MCF 10A (cell line): ENCODE data around the gene ITIH2. TPM values are rescaled to one million over a fixed set of nuclear protein-coding genes. Genes with fewer than 3 reads are reported as not detected.

Experiments used
- BruUV-seq: library from RNA; stranded (reverse); fragments of 400-500 nt; replicated peaks from 2 replicates; lab custom pipeline; 2021; lab: Mats Ljungman, UMichigan
- CTCF ChIA-PET: fragments of 300-600 bp; sonication (Branson Sonifier 250); formaldehyde crosslinking; extraction: SDS; loops from one replicate; lab custom pipeline; 2021; ENCODE audit warnings: antibody characterized with exemption, inconsistent platforms; lab: Yijun Ruan, JAX
- POLR2A ChIA-PET: fragments of 300-600, 350-650 bp; sonication (Branson Sonifier 250); formaldehyde crosslinking; extraction: SDS; loops from one replicate; lab custom pipeline; 2020; ENCODE audit warnings: antibody characterized with exemption, inconsistent platforms; lab: Yijun Ruan, JAX
- DNase-seq: peaks from one replicate; pipeline ENCODE4 v3.0.0-alpha.2; 2018; ENCODE audit not compliant: unreplicated experiment
- H3K27ac Mint-ChIP-seq: one replicate; pipeline ENCODE4 v1.8.0; 2022; ENCODE audit warnings: mild to moderate bottlenecking, low read depth, mixed read lengths; ENCODE audit not compliant: unreplicated experiment
- H3K27me3 Mint-ChIP-seq: one replicate; pipeline ENCODE4 v1.8.0; 2022; ENCODE audit warnings: mixed read lengths; ENCODE audit not compliant: insufficient read depth, unreplicated experiment
- H3K36me3 Mint-ChIP-seq: one replicate; pipeline ENCODE4 v1.8.0; 2022; ENCODE audit warnings: mild to moderate bottlenecking, moderate library complexity, mixed read lengths; ENCODE audit not compliant: insufficient read depth, unreplicated experiment
- H3K4me1 Mint-ChIP-seq: one replicate; pipeline ENCODE4 v1.8.0; 2022; ENCODE audit warnings: mixed read lengths; ENCODE audit not compliant: insufficient read depth, unreplicated experiment
- H3K4me3 Mint-ChIP-seq: one replicate; pipeline ENCODE4 v1.8.0; 2022; ENCODE audit warnings: mild to moderate bottlenecking, moderate library complexity, mixed read lengths; ENCODE audit not compliant: unreplicated experiment
- H3K9me3 Mint-ChIP-seq: one replicate; pipeline ENCODE4 v1.8.0; 2022; ENCODE audit warnings: mixed read lengths; ENCODE audit not compliant: unreplicated experiment
- intact Hi-C: fragments of 100-400 bp; cut with micrococcal nuclease; formaldehyde crosslinking; loops from 2 replicates; pipeline ENCODE4 v1.14.1; 2022
- total RNA-seq: library from RNA; stranded (reverse); gene quantifications from 2 replicates; pipeline ENCODE4 v1.2.3, GENCODE V29; 2022
- TF ChIP-seq, protein P1 (sequence below): fragments of 200-600 bp; IDR thresholded peaks from one replicate; pipeline ENCODE4 v1.8.0; 2022; ENCODE audit warnings: antibody characterized with exemption, mild to moderate bottlenecking; ENCODE audit not compliant: unreplicated experiment

Gene ITIH2
- total RNA-seq, 1 experiment from 2014 or later: not detected

- TF ChIP-seq, protein P1, sequence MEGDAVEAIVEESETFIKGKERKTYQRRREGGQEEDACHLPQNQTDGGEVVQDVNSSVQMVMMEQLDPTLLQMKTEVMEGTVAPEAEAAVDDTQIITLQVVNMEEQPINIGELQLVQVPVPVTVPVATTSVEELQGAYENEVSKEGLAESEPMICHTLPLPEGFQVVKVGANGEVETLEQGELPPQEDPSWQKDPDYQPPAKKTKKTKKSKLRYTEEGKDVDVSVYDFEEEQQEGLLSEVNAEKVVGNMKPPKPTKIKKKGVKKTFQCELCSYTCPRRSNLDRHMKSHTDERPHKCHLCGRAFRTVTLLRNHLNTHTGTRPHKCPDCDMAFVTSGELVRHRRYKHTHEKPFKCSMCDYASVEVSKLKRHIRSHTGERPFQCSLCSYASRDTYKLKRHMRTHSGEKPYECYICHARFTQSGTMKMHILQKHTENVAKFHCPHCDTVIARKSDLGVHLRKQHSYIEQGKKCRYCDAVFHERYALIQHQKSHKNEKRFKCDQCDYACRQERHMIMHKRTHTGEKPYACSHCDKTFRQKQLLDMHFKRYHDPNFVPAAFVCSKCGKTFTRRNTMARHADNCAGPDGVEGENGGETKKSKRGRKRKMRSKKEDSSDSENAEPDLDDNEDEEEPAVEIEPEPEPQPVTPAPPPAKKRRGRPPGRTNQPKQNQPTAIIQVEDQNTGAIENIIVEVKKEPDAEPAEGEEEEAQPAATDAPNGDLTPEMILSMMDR: no peak
- H3K4me3 Mint-ChIP-seq: no peak overlapping the region
- intact Hi-C loops: no loop called here
- ChIA-PET CTCF (interaction anchor here (0.5 to 0.9 kb wide), 2 partner anchors 115 to 270 kb away, joined by 3 to 5 read pairs; no protein-coding TSS in a partner anchor), POLR2A (interaction anchor here (0.6 to 6.2 kb wide), 2 partner anchors 7 to 64 kb away, joined by 3 to 59 read pairs; partner anchors contain the start of genes ATP5F1C and KIN)
- peaks cover 70% of the 10 kb centered on the region for H3K36me3 Mint-ChIP-seq
- peak overlapping the region; percentile 17 for H3K27ac Mint-ChIP-seq
- H3K9me3 Mint-ChIP-seq: no peaks in the 10 kb centered on the region
- peaks cover 45% of the 10 kb centered on the region for H3K4me1 Mint-ChIP-seq
- BruUV-seq: no TSS peak
- DNase-seq: no peak
- no peaks in the 10 kb centered on the region for H3K27me3 Mint-ChIP-seq
Observed at GRCh38 chr10:7795605-7796004, 92.5 kb downstream of the ITIH2 start.

DNA sequence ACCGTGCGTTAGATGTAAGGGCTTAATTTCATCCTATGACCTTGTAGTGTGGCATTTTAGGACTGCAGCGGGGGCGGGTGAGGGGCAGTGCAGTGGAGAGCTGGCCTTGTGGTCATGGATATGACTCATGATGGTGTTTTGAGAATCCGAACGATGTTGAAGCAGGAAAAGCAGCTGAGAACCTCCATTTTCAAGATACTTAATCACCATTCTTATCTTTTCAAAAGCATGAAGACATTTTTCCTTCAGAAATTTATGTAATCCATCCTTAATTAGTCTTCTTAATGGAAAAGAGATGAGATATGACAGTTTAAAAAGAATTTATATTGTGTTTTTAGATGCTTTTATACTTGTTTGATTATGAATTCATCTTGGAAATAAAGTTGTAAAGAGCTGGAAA lies 94.5 kb downstream of the ITIH2 start:
- no TSS peak for BruUV-seq
- CTCF ChIA-PET: no interaction called here
- intact Hi-C loops: no loop called here
- peak overlapping the region; percentile 50 for H3K27ac Mint-ChIP-seq
- TF ChIP-seq, protein P1: no peak
- peaks cover 77% of the 10 kb centered on the region for H3K36me3 Mint-ChIP-seq
- H3K4me1 Mint-ChIP-seq: peaks cover 27% of the 10 kb centered on the region
- no peaks in the 10 kb centered on the region for H3K27me3 Mint-ChIP-seq
- POLR2A ChIA-PET: interaction anchor here (0.7 to 6.2 kb wide), 5 partner anchors 9 to 1361 kb away, joined by 4 to 59 read pairs (median 12); partner anchors contain the start of genes ATP5F1C, KIN and TAF3
- no peak overlapping the region for H3K4me3 Mint-ChIP-seq
- DNase-seq: peak; percentile 71
- H3K9me3 Mint-ChIP-seq: no peaks in the 10 kb centered on the region

Other genes with a start within 250 kb of the ITIH2 start
- gene ITIH5, start 36.4 kb upstream of the ITIH2 start, total RNA-seq: not detected in 2 replicates
- 13.0 and 15.8 TPM in 2 replicates for gene KIN, start 84.7 kb downstream of the ITIH2 start, total RNA-seq
- 268 and 281 TPM in 2 replicates for gene ATP5F1C, start 84.9 kb downstream of the ITIH2 start, total RNA-seq
- 9.3 and 9.9 TPM in 2 replicates for gene TAF3, start 115.2 kb downstream of the ITIH2 start, total RNA-seq